SU-DHL-6 (cell line): ENCODE data around the gene POU2AF2.

Experiments
- CTCF ChIP-seq: fragments of 200-600 bp; sonication (generic); IDR thresholded peaks from one replicate; pipeline ENCODE4 v1.5.1; 2017; ENCODE audit warnings: antibody characterized with exemption, mild to moderate bottlenecking, low read length, moderate library complexity; ENCODE audit not compliant: insufficient read depth, poor library complexity, severe bottlenecking
- EZH2phosphoT487 ChIP-seq: fragments of 200-600 bp; sonication (generic), shearing (Covaris generic); conservative IDR thresholded peaks from 2 replicates; pipeline ENCODE4 v1.6.1; 2018; ENCODE audit warnings: mild to moderate bottlenecking, antibody characterized with exemption, low read length, moderate library complexity, mixed read lengths

GRCh38 chr11:111324277-111324720 lies 78.8 kb downstream of the POU2AF2 start:
- TF ChIP-seq CTCF (no peak), EZH2phosphoT487 (no peak)
